ENCODE results near the gene ZNF516.
A peak's percentile ranks its signal among the peaks of the same experiment; 100 is the strongest.

Gene ZNF516

DNA sequence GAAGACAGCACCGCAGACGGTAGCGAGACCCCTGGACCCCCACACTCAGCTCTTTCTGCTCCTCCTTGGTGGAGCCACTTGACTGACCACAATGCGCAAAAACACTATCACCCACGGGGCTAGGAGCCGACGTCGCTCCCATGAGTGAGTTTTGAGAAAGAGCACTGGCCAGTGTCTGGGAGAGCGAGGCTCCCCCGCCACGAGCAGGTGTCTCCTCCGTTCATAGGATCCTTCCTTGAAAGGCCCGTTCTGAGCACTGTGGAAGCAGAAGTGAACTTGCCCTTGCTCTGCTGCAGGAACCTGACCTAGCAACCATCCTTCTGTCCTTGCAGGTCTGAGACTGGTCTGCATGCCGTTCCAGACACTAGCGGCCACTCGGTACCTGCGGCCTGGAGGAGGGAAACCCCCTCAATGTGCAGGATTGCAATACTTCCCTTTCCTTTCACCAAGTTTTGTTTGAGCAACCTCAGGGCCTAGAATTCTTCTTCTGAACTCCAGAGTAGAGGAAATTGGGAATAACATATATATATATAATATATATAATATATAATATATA lies 12.9 kb upstream of the ZNF516 start:
- no peak for DNase-seq (ENCODE audit: low read depth)

DNA sequence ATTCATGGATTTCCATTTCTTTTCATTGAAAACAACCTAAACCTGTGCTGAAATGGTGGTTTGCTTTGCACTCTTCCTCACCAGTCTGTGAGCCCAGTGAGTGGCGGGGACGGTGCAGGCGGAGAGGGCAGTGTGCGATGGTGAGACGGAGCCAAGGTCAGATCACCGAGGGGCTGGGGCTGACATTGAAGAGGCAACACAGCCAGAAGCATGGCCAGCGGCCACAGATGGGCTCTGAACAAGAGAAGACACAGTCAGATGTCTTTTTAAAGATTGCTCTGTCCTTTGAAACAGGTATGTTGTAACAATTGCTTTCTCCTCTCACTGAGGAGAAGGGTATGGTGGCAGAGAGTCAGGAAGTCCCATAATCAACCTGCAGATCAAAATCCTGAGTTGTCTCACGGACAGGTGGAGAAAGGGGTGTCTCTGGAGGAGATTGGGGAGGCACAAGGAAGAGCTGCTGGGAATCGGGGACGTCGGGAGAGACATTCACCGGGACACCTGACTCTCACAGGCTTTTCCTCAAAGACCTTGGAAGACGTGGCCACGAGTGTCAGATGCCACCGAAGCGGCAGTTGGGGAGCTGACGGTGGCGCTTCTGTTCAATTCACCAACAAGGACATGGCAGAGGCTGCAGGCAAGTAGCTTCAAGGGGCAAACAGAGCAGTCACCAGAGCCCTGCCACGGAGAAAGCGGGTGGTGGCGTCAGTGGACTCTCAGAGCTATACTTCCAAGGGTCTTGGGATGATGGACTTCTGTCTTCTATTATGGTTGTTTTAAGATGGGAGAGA lies 12.1 kb upstream of the ZNF516 start:
- no peak for DNase-seq (ENCODE audit: low read depth)

GRCh38 chr18:76506395-76506794 lies 11.4 kb upstream of the ZNF516 start:
- no peak for DNase-seq (ENCODE audit: low read depth)

DNA sequence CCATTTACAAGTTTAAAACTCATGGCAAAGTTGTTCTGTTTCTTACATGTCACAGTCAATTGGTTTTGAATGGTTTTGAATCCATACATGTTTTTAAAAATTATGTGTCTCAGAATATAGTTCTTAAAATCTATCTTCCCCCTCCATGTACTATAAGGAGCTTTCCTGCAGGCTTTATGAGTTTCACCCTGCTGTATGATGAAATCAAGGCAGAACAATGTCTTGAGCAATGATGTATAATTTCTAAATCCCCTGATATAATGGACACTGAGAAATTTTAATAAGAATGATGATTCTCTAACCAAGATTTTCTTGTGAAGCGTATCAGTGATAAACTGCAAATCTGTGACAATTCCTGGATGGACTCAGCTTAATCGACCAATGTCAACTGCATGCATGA lies 10.6 kb upstream of the ZNF516 start:
- peak; percentile 28 for DNase-seq (ENCODE audit: low read depth)

GRCh38 chr18:76504749-76505148 lies 9.7 kb upstream of the ZNF516 start:
- no peak for DNase-seq (ENCODE audit: low read depth)

- DNase-seq (ENCODE audit: low read depth) = no peak
Measured at GRCh38 chr18:76503649-76504386, 8.8 kb upstream of the ZNF516 start.

- DNase-seq (ENCODE audit: low read depth) = no peak
Measured at GRCh38 chr18:76502551-76502950, 7.5 kb upstream of the ZNF516 start.

GRCh38 chr18:76499637-76500340 lies 4.7 kb upstream of the ZNF516 start:
- DNase-seq (ENCODE audit: low read depth) = no peak

GRCh38 chr18:76499021-76499420 lies 4.0 kb upstream of the ZNF516 start:
- DNase-seq (ENCODE audit: low read depth) = no peak

- DNase-seq (ENCODE audit: low read depth) = no peak
Measured at GRCh38 chr18:76498064-76498463, 3.0 kb upstream of the ZNF516 start.

- DNase-seq (ENCODE audit: low read depth) = no peak
Measured at GRCh38 chr18:76497021-76497420, 2.0 kb upstream of the ZNF516 start.

DNA sequence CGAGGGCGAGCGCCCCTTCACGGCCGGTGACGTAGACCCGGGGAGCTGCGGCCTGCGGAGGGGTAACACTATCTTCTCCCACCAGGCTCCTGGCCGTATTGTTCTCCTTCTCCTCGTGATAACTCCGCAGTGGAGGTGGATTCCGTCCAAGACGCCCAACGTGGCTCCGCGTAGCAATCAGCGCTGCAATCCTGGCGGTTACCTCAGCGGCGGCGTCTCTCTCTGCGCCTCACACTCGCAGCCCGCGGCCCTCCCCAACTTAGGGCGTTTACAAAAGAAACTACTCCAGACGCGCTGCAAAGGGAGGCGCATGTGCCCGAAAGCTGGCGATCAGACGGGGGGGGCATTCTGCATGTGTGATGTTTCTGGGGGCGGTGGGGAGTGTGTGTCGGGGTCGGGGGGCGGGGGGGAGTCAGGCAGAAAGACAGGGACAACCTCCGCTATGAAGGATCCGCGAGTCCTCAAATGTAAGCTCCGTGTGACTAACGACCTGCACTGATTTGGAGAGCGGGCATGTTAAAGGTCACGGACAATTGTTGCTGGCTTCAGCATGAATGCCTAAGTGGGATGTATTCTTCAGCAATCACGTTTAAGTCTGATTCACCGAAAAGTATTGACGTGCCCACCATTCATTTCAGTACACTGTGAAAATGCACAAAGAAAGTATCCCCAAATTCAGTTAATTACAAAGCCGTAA lies 1.3 kb upstream of the ZNF516 start:
- peak; percentile 74 for DNase-seq (ENCODE audit: low read depth)

GRCh38 chr18:76495435-76496193 lies 572 bp upstream of the ZNF516 start:
- DNase-seq (ENCODE audit: low read depth) = no peak

DNA sequence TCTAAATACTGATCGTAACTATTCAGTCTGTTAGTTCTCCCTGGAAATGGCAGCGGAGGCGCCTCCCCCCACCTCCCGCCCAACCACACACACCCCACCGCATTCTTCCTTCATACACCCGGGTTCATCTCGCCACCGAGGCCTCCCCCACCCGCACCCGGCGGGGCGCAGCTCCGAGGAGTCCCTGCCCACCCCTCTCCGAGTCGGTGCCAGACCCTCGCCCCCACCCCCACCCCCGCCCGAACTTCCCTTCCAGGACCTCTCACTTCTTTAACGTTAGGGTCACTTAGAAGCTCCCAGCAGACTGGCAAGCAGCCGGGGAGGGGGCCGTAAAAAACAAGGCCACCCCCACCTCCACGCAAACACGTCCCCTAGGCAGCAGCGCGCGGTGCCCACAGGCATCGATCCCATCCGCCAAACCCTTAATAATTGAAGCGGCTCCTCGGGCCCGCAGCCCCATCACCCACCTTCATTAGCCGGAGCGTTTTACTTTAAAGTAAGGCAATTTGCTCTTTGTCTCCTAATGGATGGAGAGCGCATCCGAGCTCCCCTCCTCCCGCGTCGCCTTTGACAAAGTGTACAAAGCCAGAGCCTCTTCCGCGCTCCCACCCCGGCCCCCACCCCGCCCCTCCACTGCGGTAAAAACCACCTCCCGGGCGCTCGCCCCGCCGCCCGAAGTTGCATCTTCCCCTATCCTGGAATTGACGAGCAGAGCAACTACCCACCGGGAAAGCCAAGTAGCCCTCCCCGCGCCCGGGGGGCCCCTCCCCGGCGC lies 624 bp downstream of the ZNF516 start:
- DNase-seq (ENCODE audit: low read depth) = peak; percentile 46

- peak; percentile 55 for DNase-seq (ENCODE audit: low read depth)
Measured at GRCh38 chr18:76493213-76494161, 1.6 kb downstream of the ZNF516 start.

GRCh38 chr18:76492669-76493212 lies 2.3 kb downstream of the ZNF516 start:
- peak; percentile 99 for DNase-seq (ENCODE audit: low read depth)

DNA sequence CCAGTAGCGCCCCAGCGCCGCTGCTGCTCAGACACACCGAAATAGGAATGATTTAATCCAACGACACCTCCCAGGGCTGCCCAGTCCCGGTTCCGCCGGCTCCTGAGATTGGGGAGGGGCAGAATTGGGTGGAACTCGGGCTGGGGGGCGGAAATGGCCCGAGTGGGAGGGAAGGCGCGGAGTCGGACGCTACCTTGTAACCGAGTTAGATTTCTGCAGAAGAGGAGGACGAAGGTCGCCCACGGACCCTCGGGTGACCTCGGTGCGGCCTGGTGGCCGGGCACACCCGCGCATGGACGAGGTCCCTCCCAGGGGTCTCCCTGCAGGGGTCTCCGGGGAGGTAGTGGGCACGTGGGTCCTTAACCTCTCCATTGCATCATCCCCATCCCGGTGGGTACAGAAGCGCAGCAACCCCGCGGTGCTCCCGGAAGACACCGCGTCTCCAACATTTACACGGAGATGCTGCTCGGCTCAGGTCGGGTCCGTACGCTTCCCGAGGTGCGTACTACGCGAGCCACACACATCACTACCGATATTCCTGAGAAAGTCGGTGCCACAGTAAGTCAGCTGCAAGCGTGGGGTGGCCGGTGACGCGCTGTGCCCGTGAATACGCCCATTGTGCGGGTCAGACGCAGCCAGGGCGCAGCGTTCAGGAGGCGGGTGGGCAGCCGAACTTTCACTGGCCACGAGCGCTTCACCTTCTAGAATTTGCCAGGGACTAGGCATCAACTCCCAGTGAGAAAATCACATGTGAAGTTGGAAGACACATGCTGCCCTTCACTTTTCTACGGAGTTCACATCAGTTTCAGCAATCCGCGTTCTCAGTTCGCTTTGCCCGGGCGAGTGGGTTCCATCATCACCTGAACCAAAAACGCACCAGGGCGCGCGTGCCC lies 3.0 kb downstream of the ZNF516 start:
- peak; percentile 25 for DNase-seq (ENCODE audit: low read depth)

- DNase-seq (ENCODE audit: low read depth) = peak; percentile 65
Measured at GRCh38 chr18:76491473-76491775, 3.6 kb downstream of the ZNF516 start.
